ENCODE results near the gene COCH.
"Not testable (repeated sequence)": the region's sequence is repeated elsewhere in the genome, so short reads cannot be mapped to it uniquely, and the experiment has no call there.

Gene COCH

GRCh38 chr14:30933937-30934336 is 59.6 kb downstream of the COCH start:
- not testable (repeated sequence) for DNase-seq

- no peak for DNase-seq
These were observed 61.1 kb downstream of the COCH start for GRCh38 chr14:30935445-30935844.

DNA sequence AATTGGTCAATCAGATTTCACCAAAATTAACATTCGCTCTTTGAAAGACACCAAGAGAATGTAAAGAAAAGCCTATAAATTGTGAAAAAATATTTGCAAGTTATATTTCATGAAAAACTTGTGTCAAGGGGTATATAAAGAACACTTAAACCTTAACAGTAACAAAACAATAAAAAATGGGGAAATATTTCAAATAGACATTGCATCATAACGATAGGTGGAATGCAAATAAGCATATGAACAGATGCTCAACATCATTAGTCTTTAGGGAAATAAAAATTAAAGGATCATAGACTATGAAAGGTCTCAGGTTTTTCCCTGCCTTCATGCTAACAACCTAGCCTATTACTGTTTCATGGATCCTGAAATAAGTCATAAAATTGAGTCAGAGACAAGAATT is 64.3 kb downstream of the COCH start:
- no peak for DNase-seq

Data from suppressor macrophage treated with lipopolysaccharide for 4 hours (primary cell).